ENCODE data around the gene NUP205.
A peak's percentile ranks its signal among the peaks of the same experiment; 100 is the strongest.

NUP205 gene

DNA sequence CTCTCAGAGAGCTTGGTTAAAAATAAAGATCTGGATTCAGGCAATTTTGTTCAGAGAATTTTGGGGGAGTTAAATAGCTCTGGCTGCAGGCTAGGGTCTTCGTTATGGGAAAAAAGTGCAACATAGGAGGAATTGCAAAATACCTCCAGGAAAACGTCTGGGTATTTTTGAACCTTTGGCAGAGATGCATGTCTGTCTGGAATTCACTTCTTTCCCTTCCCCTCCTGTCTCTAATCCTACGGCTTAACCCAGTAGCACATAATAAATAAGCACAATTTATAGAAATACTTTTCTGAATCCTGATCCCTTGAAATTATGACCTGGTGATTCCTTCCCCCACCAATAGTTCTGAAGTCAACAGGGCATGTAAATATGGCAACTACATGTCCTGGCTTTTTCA lies 19.3 kb upstream of the NUP205 start:
- DNase-seq (ENCODE audit: low read depth in 1 of 2, low spot score in 1 of 2) = no peak

DNA sequence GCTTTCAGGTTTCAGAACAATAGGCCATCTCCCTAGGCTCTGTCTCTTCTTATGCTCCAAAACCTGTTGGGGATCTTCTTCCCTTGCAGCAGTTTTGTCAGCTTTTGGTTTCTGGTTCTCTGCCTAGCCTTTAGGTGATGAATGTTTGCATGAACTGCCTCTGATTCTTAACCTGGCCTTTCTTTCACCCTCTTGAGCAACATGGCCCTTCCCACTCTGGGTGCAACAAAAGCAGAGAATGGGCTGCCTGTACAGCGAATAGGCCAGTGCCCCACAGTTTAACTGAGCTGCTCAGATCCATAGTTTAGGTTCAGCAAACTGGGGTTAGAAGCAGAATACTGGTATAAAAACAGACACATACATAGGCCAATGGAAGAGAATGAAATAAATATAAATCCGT lies 18.1 kb upstream of the NUP205 start:
- no peak for DNase-seq (ENCODE audit: low read depth in 1 of 2, low spot score in 1 of 2)

DNA sequence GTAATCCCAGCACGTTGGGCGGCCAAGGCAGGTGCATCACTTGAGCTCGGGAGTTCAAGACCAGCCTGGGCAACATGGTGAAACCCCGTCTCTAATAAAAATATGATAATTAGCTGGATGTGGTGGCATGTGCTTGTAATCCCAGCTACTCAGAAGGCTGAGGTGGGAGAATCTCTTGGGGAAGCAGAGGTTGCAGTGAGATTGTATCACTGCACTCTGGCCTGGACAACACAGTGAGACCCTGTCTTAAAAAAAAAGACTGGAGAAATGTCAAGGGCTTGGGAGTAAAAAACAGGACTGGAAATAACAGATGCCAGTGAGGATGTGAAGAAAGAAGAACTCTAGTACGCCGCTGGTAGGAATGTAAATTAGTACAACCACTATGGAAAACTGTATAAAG lies 16.7 kb upstream of the NUP205 start:
- DNase-seq (ENCODE audit: low read depth in 1 of 2, low spot score in 1 of 2) = no peak

DNA sequence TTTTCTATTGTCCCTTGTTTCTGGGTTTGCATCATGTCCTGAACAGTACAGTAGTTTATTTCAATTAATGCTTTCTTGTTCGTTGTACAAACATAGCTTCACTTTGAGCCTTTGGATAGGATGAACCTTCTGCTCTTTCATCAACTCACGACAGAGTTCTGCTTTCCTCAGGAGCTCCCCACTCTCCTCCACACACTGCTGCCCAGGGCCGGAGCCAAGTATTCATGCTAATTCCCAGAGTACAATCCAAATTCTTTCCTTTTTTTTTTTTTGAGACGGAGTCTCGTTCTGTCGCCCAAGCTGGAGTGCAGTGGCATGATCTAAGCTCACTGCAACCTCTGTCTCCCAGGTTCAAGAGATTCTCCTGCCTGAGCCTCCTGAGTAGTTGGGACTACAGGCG lies 7.5 kb upstream of the NUP205 start:
- no peak for DNase-seq (ENCODE audit: low read depth in 1 of 2, low spot score in 1 of 2)

DNA sequence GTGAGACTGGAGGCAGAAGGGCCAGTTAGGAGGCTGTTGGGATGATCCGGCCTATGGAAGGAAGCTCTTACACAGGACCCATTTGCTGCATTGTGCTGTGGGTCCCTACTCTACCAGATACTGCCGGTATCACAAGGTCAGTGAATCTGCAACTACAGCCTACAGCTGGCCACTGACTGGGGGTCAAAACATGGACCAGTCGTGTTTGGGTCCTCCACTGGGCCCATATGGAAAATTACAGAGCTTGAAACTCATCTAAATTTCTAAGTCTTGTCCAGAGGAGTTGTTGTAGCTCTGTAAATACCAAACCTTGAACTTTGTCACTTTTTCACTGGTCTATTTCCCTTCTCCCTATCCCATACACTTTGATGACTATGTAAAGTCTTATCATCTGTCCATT lies 5.6 kb upstream of the NUP205 start:
- DNase-seq (ENCODE audit: low read depth in 1 of 2, low spot score in 1 of 2) = no peak

DNA sequence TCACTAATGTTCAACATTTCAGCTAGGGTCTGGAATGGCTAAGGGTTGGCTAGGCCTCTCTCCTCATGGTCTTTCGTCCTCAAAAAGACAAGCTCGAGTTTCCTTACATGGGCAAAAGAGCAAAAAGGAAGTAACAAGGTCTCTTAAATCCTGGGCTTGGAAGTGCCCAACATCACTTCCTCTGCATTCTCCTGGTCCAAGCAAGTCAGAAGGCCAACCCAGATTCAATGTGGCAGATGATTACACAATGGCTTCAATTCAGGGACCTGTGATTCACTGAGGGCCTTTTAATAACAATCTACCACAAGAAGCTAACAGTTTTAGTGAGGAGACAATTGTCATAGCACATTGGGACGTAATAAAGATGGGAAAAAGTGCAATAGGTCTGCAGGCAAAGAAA lies 4.4 kb upstream of the NUP205 start:
- DNase-seq (ENCODE audit: low read depth in 1 of 2, low spot score in 1 of 2) = no peak

DNA sequence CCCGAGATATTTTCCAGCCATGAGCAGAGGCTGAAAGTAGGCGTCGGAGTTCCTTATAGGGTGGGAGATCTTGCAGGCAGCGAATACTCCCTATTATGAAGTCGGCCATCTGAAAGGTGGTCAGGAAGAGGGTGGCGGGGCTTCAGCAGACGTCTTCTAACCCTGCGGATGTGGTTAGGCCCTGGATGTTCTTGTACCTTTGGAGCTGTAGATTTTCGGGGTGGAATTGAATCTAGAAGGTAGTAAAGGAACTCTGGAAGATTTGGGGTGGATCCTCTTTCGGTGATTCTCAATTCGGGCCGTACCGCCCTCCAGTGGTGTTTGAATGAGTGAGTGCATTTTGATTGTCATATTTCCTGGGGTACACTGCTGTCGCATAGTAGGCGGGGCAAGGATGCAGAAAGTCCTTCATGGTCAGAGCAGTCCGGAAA lies 635 bp downstream of the NUP205 start:
- peak; percentile 21 to 56 for DNase-seq (ENCODE audit: low read depth in 1 of 2, low spot score in 1 of 2)

DNA sequence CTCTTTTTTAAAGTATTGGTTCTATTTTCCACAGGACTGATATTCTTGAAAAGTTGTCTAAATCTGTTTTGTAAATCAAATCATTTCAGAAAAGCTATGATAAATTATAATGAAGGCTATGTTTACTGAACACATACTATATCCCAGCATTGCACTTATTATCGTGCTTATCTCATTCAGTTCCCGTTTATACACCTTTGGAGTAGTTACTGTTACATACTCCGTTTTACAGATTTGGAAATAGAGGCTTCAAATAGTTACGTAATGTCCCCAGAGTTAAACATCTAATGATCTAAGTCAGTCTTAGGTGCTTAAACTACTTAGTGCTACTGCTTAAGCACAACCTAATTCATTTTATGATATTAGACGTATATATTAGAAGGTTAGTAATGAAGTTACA lies 1.2 kb downstream of the NUP205 start:
- no peak for DNase-seq (ENCODE audit: low read depth in 1 of 2, low spot score in 1 of 2)

DNA sequence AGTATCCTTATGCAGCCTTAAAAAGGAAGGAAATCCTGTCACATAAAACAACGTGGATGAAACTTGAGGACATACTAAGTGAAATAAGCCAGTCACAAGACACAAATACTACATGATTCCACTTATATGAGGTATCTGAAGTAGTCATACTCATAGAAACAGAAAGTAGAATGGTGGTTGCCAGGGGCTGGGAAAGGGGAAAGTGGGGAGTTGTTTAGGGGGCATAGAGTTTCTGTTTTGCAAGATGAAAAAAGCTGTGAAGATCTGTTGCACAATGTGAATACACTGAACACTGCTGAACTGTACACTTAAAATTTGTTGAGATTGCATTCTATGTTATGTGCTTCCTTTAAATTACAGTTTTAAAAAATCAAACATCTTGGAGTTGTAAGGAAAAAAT lies 2.9 kb downstream of the NUP205 start:
- DNase-seq (ENCODE audit: low read depth in 1 of 2, low spot score in 1 of 2) = no peak

DNA sequence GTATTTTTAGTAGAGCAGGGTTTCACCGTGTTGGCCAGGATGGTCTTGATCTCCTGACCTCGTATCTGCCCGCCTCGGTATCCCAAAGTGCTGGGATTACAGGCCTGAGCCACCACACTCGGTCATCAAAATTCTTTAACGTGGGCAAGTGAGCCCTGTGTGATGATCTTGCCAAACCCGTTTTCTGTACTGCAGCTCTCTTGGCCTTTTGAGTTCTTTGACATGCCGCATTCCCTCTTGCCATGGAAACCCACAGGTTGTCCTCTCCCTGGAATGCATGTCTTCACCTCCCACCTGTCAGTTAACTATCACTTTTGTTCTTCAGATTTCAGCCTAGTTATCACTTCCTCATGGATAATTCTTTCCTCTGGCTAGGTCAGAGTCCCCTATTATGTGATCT lies 5.0 kb downstream of the NUP205 start:
- DNase-seq (ENCODE audit: low read depth in 1 of 2, low spot score in 1 of 2) = no peak

DNA sequence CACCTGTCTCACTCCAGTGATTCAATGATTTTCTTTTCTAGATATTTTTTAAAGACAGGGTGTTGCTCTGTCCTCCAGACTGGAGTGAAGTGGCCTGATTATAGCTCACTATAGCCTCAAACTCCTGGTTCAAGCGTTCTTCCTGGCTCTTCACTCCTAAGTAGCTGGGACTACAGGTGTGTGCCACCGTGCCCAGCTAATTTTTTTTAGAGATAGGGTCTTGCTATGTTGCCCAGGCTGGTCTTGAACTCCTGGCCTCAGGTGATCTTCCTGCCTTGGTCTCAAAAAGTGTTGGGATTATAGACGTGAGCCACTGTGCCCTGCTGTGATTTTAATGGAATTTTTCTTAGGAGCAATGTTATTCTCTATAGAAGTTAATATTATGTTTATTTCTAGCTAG lies 14.1 kb downstream of the NUP205 start:
- no peak for DNase-seq (ENCODE audit: low read depth in 1 of 2, low spot score in 1 of 2)

DNA sequence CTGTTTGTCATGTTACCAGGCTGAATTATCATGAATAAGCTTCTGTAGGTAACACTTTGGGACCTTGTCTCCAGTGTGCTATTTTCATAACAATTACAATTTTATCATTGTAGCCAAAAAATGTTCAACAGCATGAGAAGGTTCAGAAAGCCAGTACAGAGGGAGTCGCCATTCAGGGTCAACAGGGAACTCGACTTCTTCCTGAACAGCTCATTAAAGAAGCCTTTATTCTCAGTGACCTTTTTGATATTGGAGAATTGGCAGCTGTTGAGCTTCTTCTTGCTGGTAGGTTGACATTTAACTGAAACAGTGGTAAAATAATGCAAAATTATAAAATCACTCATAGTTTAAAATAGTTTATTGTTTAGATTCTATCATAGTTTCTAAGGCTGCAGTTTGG lies 15.8 kb downstream of the NUP205 start:
- DNase-seq (ENCODE audit: low read depth in 1 of 2, low spot score in 1 of 2) = no peak

DNA sequence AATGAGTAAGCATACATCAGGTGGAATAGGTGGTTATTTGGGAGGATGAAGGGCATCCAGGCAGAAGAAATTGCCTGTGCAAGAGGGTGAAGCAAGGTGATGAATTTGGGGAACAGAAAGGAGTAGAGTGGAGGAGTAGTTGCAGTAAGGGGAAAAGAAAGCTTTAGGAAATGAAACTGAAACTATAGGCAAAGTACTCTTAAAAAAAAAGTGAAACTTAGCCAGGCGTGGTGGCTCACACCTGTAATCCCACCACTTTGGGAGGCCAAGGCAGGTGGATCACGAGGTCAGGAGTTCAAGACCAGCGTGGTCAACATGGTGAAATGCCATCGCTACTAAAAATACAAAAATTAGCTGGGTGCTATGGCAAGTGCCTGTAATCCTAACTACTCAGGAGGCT lies 17.6 kb downstream of the NUP205 start:
- no peak for DNase-seq (ENCODE audit: low read depth in 1 of 2, low spot score in 1 of 2)

DNA sequence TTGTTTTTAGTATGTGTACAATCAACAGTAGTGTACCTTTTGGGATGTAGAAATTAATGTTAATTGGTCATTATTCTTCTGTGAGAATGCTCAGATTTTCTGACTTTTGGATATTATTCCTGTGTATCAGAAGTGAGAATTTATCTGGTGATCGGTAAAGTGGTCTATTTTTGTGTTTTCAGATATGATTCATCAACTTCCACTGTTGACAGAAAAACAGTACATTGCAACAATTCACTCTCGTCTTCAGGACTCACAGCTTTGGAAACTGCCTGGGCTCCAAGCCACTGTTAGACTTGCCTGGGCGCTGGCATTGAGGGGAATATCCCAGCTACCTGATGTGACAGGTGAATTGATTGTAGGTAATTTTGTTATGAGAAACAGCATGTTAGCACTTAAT lies 20.9 kb downstream of the NUP205 start:
- DNase-seq (ENCODE audit: low read depth in 1 of 2, low spot score in 1 of 2) = no peak

DNA sequence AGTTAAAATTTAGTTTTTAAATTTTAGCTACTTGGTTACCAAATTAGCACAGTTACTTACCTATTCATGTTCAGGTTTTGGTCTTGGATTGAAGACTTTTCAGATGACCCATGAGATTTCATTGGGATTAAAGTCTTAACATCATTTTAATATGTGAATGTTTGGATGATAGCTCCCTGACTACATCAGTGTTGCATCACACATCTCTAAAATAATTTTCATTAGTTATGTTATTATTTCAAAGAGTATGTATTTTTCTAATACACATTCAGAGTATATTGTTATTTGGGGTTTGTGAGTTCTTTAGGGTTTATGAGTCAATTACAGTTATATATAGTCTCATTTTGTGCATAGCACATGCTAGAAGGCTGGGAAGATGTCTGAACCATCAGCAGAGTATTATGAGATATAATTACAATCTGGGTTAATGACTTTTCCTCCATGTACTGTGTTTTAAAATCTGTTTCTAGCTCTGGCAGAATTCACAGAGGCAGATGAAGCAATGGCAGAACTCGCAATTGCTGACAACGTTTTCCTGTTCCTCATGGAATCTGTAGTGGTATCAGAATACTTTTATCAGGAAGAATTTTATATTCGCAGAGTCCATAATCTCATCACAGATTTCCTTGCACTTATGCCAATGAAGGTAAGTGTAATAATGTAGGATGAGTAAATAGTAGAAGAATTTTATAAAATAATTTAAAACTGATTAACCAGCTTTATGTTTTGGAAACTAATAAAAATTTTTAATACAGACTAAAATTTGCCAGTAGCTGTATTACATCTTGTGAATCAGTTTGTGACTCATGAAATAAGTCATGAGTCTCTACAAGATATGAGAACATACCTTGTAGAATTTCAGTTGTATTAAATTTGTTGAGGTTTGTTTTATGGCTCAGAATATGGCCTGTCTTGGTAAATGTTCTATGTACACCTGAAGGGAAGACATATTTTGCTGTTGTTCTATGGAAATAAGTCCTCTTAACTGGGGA lies 26.9 kb downstream of the NUP205 start:
- no peak for DNase-seq (ENCODE audit: low read depth in 1 of 2, low spot score in 1 of 2)

DNA sequence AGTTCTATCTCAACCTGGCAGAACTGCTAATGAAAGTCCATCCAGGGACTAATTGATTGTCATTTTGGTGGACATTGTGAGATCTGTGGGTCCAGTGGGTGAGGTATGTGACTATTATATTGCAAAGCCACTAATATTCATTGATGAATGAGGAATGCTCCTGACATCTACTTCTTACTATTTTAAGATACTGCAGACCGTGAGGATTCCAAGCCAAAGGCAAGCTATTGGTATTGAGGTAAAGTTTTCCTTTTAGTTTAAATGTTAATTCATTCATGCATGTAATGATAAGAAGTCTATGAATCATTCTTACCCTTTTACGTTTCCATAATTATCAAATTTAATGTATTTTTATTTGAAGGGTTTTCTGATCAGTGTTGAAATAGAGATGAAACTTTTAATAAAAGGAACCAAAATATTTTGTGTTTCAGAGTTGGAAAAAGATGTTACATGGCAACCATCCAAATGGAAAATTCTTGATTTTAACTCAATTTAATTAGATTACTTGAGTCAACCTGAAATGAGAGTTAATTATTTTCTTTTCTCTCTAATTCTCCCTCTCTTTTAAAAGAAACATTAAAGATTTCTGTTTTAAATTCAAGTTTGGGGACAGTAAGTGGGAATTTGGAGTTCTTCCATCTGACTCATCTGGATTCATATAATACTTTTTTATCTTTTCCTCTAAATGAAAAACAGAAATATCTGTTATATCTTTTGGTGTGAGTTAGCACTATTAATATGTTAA lies 39.6 kb downstream of the NUP205 start:
- DNase-seq (ENCODE audit: low read depth in 1 of 2, low spot score in 1 of 2) = no peak

DNA sequence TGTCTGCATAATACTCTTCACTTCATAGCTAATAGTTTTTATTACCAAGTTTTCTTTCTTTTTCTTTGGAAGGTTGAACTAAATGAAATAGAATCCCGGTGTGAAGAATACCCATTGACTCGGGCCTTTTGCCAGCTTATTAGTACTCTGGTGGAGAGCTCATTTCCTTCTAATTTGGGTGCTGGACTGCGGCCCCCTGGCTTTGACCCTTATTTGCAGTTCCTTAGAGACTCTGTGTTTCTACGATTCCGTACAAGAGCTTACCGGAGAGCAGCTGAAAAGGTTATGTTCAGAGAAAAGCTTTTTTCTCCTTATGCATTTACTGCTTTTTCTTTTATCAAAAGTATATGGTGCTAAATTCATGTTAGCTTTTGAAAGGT lies 40.2 kb downstream of the NUP205 start:
- no peak for DNase-seq (ENCODE audit: low read depth in 1 of 2, low spot score in 1 of 2)

DNA sequence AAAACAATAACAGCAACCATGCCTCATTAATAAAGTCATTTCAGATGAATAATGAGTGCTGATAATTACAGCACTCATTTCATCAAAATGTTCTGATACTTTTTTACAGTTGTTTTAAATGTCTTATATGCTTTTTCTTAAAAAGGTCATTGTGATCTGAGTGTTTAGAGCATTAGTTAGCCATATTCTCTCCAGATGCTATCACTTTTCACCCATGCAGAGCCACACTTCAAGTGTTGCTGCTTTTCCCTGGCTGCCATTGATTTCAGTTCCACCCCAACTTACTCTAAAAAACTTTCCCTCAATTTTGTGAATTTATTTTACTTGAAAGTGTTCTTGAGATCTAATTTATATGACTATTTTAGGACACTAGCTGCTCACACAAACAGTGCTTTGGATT lies 41.8 kb downstream of the NUP205 start:
- no peak for DNase-seq (ENCODE audit: low read depth in 1 of 2, low spot score in 1 of 2)

DNA sequence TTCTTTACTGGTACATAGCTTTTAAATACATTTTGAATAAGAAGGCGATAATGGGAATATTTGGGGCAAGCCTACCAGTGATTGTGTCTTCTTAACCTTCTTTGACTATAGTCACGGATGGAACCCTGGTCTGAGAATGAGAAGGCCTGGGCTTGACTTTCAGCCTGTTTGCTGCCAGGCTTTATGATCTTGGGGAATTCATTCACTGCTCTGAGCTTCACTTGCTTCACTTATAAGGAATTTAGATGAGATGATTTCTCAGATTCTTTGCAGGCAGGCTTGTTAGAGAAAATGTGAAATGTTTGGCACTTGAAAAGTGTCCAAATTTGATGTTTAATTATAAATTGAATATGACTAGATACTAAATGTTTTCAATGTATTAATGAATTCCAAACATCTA lies 42.5 kb downstream of the NUP205 start:
- no peak for DNase-seq (ENCODE audit: low read depth in 1 of 2, low spot score in 1 of 2)

DNA sequence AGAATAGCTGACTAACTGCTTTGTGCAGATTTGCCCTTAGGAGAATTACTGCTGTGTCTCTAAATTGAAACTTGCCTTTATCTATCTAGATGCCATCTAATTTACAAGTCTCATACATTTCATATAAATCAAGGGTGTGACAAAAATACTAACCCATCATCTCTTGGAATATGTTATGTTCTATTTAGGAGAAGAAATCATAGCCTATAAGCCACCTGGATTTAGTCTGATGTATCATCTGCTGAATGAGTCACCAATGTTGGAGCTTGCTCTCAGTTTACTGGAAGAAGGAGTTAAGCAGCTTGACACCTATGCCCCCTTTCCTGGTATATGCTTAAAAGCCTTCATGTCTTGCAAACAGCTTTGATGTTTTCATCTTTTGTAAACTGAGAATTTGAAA lies 43.5 kb downstream of the NUP205 start:
- DNase-seq (ENCODE audit: low read depth in 1 of 2, low spot score in 1 of 2) = no peak

DNA sequence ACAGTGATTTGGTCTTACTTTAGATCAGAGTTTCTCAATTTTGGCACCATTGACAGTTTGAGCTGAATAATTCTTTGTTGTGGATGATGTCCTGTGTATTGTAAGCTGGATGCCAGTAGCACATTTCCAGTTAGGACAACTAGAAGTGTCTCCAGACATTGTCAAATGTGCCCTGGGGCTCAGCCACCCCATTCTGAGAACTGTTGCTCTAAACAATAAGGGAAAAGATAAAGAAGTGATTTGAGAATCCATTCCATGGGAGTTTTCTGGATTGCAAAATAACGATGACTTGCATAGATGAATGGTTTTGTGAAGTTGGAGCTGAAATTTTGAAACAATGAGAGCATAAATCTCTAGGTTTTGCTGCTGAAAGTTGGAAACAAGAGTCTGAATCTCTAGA lies 44.6 kb downstream of the NUP205 start:
- DNase-seq (ENCODE audit: low read depth in 1 of 2, low spot score in 1 of 2) = no peak

DNA sequence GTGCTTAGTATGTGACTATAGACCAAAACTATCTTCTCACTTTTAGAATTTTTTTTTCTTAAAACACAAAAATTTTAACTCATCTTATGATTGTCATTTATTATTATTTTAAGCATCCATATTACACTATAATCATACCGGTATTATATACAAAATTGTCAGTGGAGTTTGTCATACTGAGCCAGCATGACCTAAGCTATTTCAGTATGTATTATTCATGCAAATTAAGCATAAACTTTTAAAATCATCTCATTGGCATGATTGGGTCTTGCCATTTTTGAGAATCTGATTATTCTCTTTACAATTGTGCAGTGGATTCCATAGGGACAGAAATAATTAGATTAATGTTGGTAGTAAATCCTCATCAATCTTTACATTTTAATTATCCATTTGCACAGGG lies 58.4 kb downstream of the NUP205 start:
- no peak for DNase-seq (ENCODE audit: low read depth in 1 of 2, low spot score in 1 of 2)
